Coronary artery (tissue), 2 donors: ENCODE results near the gene TRIO.
A peak's percentile ranks its signal among the peaks of the same experiment; 100 is the strongest.

Experiments
- DNase-seq: peaks from one replicate; pipeline ENCODE4 v3.0.0-alpha.2; 2017; ENCODE audit warnings: low spot score
- H3K27ac ChIP-seq, 2 donors: fragments of 200-600 bp; sonication (generic); one replicate each; pipeline ENCODE4 v1.5.1; 2016 to 2019
- H3K4me3 ChIP-seq: fragments of 200-600 bp; sonication (generic); 2 replicates; pipeline ENCODE4 v1.5.1; 2016; ENCODE audit warnings: mild to moderate bottlenecking, moderate library complexity
- TF ChIP-seq, protein P1 (sequence below): fragments of 200-600 bp; sonication (generic); IDR thresholded peaks from one replicate; pipeline ENCODE4 v1.5.1; 2019; ENCODE audit warnings: antibody characterized with exemption

TRIO gene

DNA sequence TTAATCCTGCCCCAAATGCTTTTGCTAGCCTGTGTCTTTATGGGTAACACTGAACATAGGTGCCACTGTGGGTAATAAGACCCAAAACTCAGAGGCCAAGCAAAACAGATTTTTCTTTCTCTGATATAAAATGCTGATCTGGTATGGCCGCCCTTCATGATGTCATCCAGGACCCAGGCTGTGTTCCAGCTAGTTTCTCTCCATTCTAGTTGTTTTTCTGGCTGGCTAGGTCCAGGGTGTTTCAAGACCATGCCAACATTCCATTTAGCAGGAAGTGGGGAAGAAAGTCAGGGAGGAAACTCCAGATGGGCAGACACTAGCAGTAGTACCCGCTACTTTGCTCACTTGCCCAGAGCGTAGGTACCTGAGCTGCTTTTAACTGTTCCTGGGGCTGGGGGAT, 254.6 kb downstream of the TRIO start:
- Histone ChIP-seq H3K27ac (peak overlapping the region; percentile 39 to 53), H3K4me3 (no peak overlapping the region)
- no peak for DNase-seq
- TF ChIP-seq, protein P1, sequence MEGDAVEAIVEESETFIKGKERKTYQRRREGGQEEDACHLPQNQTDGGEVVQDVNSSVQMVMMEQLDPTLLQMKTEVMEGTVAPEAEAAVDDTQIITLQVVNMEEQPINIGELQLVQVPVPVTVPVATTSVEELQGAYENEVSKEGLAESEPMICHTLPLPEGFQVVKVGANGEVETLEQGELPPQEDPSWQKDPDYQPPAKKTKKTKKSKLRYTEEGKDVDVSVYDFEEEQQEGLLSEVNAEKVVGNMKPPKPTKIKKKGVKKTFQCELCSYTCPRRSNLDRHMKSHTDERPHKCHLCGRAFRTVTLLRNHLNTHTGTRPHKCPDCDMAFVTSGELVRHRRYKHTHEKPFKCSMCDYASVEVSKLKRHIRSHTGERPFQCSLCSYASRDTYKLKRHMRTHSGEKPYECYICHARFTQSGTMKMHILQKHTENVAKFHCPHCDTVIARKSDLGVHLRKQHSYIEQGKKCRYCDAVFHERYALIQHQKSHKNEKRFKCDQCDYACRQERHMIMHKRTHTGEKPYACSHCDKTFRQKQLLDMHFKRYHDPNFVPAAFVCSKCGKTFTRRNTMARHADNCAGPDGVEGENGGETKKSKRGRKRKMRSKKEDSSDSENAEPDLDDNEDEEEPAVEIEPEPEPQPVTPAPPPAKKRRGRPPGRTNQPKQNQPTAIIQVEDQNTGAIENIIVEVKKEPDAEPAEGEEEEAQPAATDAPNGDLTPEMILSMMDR, result no peak

DNA sequence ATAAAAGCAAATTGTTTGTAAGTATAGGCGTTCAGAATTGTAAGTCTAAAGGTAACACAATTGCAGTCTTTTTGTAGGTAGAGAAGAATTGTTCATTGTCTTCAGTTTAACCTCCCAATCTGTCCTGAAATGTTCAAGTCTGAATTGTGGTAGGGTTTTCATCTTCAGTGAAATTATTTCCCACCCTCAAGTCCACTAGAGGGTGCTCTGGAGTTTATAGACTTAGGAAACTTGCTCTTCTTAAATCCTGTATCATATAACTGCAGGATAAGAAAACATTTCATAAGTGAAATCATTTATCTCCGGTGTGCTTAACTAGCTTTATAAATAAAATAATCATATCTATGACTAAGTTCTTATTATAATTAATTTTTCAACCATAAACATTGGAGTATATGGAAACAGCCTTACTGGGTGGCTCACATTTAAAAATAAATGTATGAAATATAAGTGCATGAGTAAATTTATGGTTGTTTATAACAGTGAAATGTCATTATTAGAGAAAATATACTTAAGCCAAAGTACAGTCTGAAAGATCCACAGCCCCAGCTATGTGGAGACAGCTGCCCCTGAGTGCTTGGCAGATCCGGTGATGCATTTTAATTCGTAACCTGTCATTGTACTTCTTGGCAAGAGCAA, 256.0 kb downstream of the TRIO start:
- no peak overlapping the region for H3K4me3 ChIP-seq
- no peak overlapping the region for H3K27ac ChIP-seq
- no peak for DNase-seq
- TF ChIP-seq, protein P1, result no peak

DNA sequence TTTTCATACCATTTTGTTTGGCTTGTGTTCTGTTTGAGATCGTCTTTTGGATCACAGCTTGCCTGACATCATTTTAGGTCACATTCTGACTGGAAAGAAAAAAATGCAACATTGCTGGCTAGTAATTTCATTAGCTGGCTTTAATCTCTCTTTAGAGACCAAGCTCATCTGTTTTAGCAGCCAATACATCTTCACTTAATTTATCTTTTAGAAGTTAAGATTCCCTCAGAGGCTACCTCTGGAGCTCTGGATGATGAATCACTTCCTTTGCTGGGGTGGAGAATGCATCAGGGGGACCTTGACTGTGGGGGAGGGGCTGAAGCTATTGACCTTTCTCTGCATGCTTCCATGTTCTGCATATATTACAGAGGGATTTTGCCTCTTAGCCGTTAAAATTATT, 256.9 kb downstream of the TRIO start:
- no peak for DNase-seq
- TF ChIP-seq, protein P1, result no peak
- H3K4me3 ChIP-seq, result no peak overlapping the region
- no peak overlapping the region for H3K27ac ChIP-seq

DNA sequence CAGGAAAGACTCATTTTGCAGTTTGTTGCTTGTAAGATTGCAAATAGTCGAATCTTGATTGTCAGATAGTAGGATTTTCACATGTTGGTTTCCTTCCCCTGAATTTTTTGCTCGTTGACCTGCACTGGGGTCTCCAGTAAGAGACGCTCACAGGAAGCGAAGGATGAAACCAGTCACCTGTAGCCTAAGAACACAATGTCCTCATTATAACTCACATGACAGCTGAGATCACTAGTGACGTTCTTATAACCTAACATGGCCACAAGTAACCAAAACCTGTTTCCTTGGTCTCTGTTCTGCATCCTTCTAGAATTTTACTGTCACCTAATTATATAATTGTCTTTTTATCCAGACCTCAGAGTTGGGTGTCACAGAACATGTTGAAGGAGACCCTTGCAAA, 257.5 kb downstream of the TRIO start:
- no peak for DNase-seq
- TF ChIP-seq, protein P1, result no peak
- no peak overlapping the region for H3K4me3 ChIP-seq
- H3K27ac ChIP-seq, result no peak overlapping the region

DNA sequence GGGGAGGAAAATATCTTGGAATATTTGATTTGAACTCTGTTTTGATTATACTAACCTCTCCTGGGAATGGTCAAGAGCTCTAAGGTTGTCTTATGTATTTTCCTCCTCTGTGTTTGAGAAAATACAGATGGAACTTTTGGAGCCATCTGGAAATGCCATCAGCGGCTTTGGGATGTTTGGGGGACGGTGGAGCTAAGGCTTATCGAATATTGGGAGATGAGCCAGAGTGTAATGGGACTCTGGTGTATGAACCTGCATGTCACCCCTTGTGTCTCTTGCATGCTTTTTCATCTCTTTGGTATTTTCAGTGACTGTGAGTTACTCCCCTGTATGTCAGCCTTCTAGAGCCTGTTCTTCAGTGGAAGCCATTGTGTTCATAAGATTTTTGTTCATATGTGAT, 258.5 kb downstream of the TRIO start:
- H3K27ac ChIP-seq, result no peak overlapping the region
- TF ChIP-seq, protein P1, result no peak
- no peak for DNase-seq
- no peak overlapping the region for H3K4me3 ChIP-seq

DNA sequence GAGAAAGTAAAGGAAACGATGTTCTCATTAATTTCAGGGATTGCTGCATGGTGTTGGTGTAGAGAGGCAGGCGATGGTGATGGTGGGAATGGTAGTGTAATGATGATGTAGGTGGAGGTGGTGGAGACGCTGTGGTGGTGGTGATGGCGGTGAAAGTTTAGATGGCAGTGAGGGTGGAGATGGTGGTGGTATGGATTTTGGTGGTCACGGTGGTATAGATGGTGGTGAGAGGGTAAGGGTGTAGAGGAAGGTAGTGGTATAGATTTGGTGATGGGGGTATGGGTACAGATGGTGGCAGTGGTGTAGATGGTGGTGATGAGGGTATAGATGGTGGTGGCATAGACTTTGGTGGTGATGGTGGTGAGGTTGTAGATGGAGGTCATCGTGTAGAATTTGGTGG, 259.3 kb downstream of the TRIO start:
- Histone ChIP-seq H3K4me3 (no peak overlapping the region), H3K27ac (no peak overlapping the region)
- TF ChIP-seq, protein P1, result no peak
- no peak for DNase-seq

DNA sequence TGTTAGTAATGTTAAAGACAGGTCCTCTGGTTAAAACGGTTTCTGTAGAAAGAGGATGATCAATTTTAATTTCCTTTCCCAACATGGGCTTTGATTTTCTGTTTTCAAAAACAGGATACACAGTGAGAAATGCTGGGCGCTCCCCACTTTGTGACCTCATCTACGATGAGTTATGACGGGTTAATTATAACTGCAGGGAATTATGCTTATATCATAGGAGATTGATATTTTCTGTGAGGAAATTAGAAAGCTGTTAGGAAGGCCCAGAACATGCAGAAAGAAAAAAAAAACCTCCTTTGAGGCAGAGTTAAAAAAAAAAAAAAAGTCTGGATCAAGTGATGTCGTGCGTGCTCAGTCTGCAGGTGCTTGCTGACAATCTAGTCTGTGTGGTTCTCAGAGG, 261.6 kb downstream of the TRIO start:
- TF ChIP-seq, protein P1, result no peak
- no peak for DNase-seq
- Histone ChIP-seq H3K27ac (no peak overlapping the region), H3K4me3 (no peak overlapping the region)
